Measurements from ENCODE around the gene ARRDC2. TPM values are rescaled to one million over a fixed set of nuclear protein-coding genes. Genes with fewer than 3 reads are reported as not detected.
A peak's percentile ranks its signal among the peaks of the same experiment; 100 is the strongest.

ARRDC2 gene
- total and polyA plus RNA-seq, 9 of the 15 experiments (the other 6 are each of a cell fraction or from before 2014, with no cell fraction given): 1.9 to 27.4 (median 15.2) TPM

GRCh38 chr19:18044825-18045304, 36.9 kb downstream of the ARRDC2 start (continued):
- TF ChIP-seq BRCA1 (IDR thresholded peaks at IDR 0.05) (no peak), BRCA1 (CRISPR knock-in tag; IDR thresholded peaks at IDR 0.05) (no peak), DACH1 (IDR thresholded peaks at IDR 0.05; ENCODE audit: partially characterized antibody) (peak; percentile 27), ETS1 (conservative IDR thresholded peaks at IDR 0.05; ENCODE audit: control insufficient read depth, low read depth, low read length) (peak; percentile 31; the same call in 1 of the 2 replicates)

- 20% methylated on average over 6 of the region's 7 CpGs for WGBS (ENCODE audit: insufficient coverage, low coverage, missing lambda C conversion rate)
- H3K4me1 ChIP-seq (replicated peaks in 1 of 2; ENCODE audit: control insufficient read depth in 2 of 2, insufficient read depth in 2 of 2, low read length in 2 of 2): peaks cover 7 to 13% of the 10 kb centered on the region in 2 experiments; a peak in 4 of 5 replicates
- peak overlapping the region; percentile 37 for H3K4me3 ChIP-seq
- peaks cover 5 to 10% of the 10 kb centered on the region in 2 experiments; a peak in 4 of 5 replicates for H3K27me3 ChIP-seq (ENCODE audit: control insufficient read depth in 2 of 2, insufficient read depth in 2 of 2, low read length in 2 of 2)
- no peaks in the 10 kb centered on the region for H3K9me1 ChIP-seq (ENCODE audit: control insufficient read depth, insufficient read depth, low read length)
- BruUV-seq (replicated peaks): no TSS peak
- no peaks in the 10 kb centered on the region; the same call in 1 of the 2 replicates for H4K20me1 ChIP-seq (replicated peaks; ENCODE audit: control insufficient read depth, insufficient read depth, low read length)
- no peaks in the 10 kb centered on the region for H3K36me3 ChIP-seq (ENCODE audit: control insufficient read depth, insufficient read depth, low read length)
- peak overlapping the region; percentile 90 for H2AFZ ChIP-seq (ENCODE audit: low read depth, low read length)
- peak overlapping the region; percentile 44 to 82 for H3K9ac ChIP-seq (ENCODE audit: insufficient read depth in 1 of 2, low read depth in 2 of 2, low read length in 2 of 2)
- intact Hi-C loops (cut with micrococcal nuclease): no loop called here
- ATAC-seq (no peak), FAIRE-seq (no peak), DNase-seq (ENCODE audit: extremely low read depth in 1 of 4, low spot score in 3 of 4) (no peak)
- H3K4me2 ChIP-seq (ENCODE audit: insufficient read depth, low read length): peak overlapping the region; percentile 81
- 0 out of 3 replicates have a peak overlapping the region, but pooled peaks have one; percentile 32 for H3K27ac ChIP-seq (ENCODE audit: extremely low read depth, low read depth, low read length)
- in situ Hi-C loops (cut with MboI): no loop called here
- H3K79me2 ChIP-seq (ENCODE audit: control insufficient read depth, insufficient read depth, low read length): no peaks in the 10 kb centered on the region
- ChIA-PET POLR2A (interaction anchor here (0.6 to 1.7 kb wide), 4 partner anchors 8 to 186 kb away, joined by 3 to 5 read pairs (median 4); partner anchors contain the start of gene RPL18A), CTCF (ENCODE audit: low intra/inter-chr PET ratio) (no interaction called here)
- H3K9me3 ChIP-seq (replicated peaks; ENCODE audit: control insufficient read depth, insufficient read depth, low read depth, low read length): 0 out of 2 replicates have a peak, but pooled peaks cover under 1% of the 10 kb centered on the region
- peak; percentile 100 for TF ChIP-seq ZFP36 (IDR thresholded peaks at IDR 0.05; ENCODE audit: low read depth, low read length, partially characterized antibody)
- no peak for TF ChIP-seq CGGBP1 (CRISPR knock-in tag; IDR thresholded peaks at IDR 0.05)
- peak; percentile 93 for TF ChIP-seq ZKSCAN8 (CRISPR knock-in tag; IDR thresholded peaks at IDR 0.05)
- TF ChIP-seq ZNF212 (CRISPR knock-in tag; IDR thresholded peaks at IDR 0.05): no peak
- peak; percentile 95 for TF ChIP-seq BCOR (IDR thresholded peaks at IDR 0.05)
- no peak for TF ChIP-seq PRDM10 (IDR thresholded peaks at IDR 0.05; ENCODE audit: partially characterized antibody)
- no peak for TF ChIP-seq SAFB2 (IDR thresholded peaks at IDR 0.05; ENCODE audit: borderline replicate concordance, low read depth, low read length, severe bottlenecking)
- TF ChIP-seq PHF20 (IDR thresholded peaks at IDR 0.05; ENCODE audit: partially characterized antibody): peak; percentile 63
- 0 out of 2 replicates have a peak, but pooled peaks have one; percentile 4 for TF ChIP-seq MTA1 (IDR thresholded peaks at IDR 0.05; ENCODE audit: borderline replicate concordance)
- TF ChIP-seq RBM17 (IDR thresholded peaks at IDR 0.05; ENCODE audit: borderline replicate concordance, low read depth, low read length): no peak
- TF ChIP-seq NRF1 (conservative IDR thresholded peaks at IDR 0.05 in 1 of 2, IDR thresholded peaks at IDR 0.05 in 1 of 2): peak; percentile 19 to 45; a peak in 3 of 4 replicates
Measured at GRCh38 chr19:18045307-18046050, 37.5 kb downstream of the ARRDC2 start.
